ENCODE measurements around the gene SLC25A23. TPM values are rescaled to one million over a fixed set of nuclear protein-coding genes. Genes with fewer than 3 reads are reported as not detected.

The SLC25A23 gene
- total RNA-seq, 1 experiment from 2014 or later, result 42.9 TPM

DNA sequence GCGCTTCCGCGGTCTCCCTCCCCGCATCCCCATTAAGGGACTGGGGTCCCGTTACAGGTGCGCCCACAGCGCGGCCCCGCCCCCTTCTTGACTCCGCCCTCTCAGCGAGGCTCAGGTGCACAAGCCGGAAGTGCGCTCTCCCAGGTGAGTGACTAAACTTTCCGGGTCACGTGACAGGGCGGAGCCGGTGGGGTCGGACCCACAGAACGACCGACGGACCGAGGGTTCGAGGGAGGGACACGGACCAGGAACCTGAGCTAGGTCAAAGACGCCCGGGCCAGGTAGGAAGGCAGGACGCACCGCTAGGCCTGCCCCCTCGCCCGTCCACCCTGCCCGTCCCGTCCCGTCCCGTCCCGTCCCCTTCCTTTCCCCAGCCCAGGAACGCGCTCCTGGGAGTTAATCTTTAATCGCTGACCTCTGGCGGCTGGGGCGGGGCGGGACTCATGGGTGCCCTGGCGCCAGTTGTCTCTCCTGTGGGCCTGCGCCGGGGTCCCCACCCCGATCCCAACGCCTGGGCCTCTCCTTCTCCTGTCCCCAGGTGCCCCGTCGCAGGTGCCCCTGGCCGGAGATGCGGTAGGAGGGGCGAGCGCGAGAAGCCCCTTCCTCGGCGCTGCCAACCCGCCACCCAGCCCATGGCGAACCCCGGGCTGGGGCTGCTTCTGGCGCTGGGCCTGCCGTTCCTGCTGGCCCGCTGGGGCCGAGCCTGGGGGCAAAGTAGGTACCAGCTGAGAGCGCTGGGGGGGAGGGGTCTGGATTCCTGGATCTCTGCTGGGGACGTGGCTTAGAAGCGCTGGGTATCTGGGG, 4.7 kb upstream of the SLC25A23 start, which contains the start of gene CRB3:
Gene CRB3, plus strand, starts transcription at position 202 of the 804 bp plus-strand sequence. Its CDS starts 431 bp downstream, at position 633.
- no peaks in the 10 kb centered on the region; a peak in 1 of 5 replicates for H3K9me3 Mint-ChIP-seq
- Histone ChIP-seq H3K23ac (ENCODE audit: insufficient read length, low read depth, low read length) (no peak within 1 kb of the TSS), H2BK20ac (ENCODE audit: low read depth, low read length, poor library complexity, severe bottlenecking) (no peak within 1 kb of the TSS), H3T11ph (ENCODE audit: low read length) (no peak within 1 kb of the TSS), H2BK5ac (ENCODE audit: insufficient read length, low read length) (no peak within 1 kb of the TSS), H3K79me2 (ENCODE audit: insufficient read depth, low read length) (no peaks in the 10 kb centered on the region), H3K27ac (ENCODE audit: insufficient read length, low read depth, low read length) (no peak within 1 kb of the TSS), H3K79me1 (ENCODE audit: insufficient read depth, low read depth, low read length, poor library complexity, severe bottlenecking) (no peaks in the 10 kb centered on the region), H4K20me1 (ENCODE audit: control insufficient read depth, insufficient read depth, insufficient read length) (no peaks in the 10 kb centered on the region), H3K9me3 (ENCODE audit: control insufficient read depth, low read depth, low read length) (no peaks in the 10 kb centered on the region), H4K8ac (replicated peaks; ENCODE audit: insufficient read length, low read depth, low read length) (no peak within 1 kb of the TSS), H4K5ac (ENCODE audit: insufficient read length, low read depth, low read length) (no peak within 1 kb of the TSS), H3K9ac (ENCODE audit: extremely low read depth, insufficient read length, low read length) (no peak within 1 kb of the TSS), H2BK15ac (ENCODE audit: low read depth, low read length) (no peak within 1 kb of the TSS; the same call in 1 of the 2 replicates), H3K56ac (ENCODE audit: insufficient read length, low read depth, low read length) (no peak within 1 kb of the TSS), H3K23me2 (ENCODE audit: insufficient read length, low read depth, low read length, poor library complexity, severe bottlenecking) (peaks cover 9% of the 10 kb centered on the region), H2AK5ac (ENCODE audit: insufficient read length, low read length) (no peak within 1 kb of the TSS), H3K4me2 (ENCODE audit: insufficient read depth, insufficient read length, low read length) (peak within 1 kb of the TSS; percentile 42), H3K14ac (ENCODE audit: insufficient read depth, low read length) (peak within 1 kb of the TSS; percentile 34; the same call in 1 of the 2 replicates), H3K18ac (ENCODE audit: insufficient read length, low read depth, low read length) (peak within 1 kb of the TSS; percentile 54), H2BK120ac (ENCODE audit: low read depth, low read length, poor library complexity, severe bottlenecking) (no peak within 1 kb of the TSS), H4K91ac (ENCODE audit: insufficient read length, low read depth, low read length) (no peak within 1 kb of the TSS), H3K4ac (ENCODE audit: low read depth, low read length) (no peak within 1 kb of the TSS), H2BK12ac (ENCODE audit: insufficient read length, low read depth, low read length) (no peak within 1 kb of the TSS), H3K4me1 (ENCODE audit: insufficient read depth, low read length) (no peaks in the 10 kb centered on the region), H3K27me3 (ENCODE audit: insufficient read depth, low read length) (no peaks in the 10 kb centered on the region), H2AFZ (ENCODE audit: low read length) (no peak within 1 kb of the TSS)
- H3K36me3 Mint-ChIP-seq (ENCODE audit: insufficient read depth in 1 of 3, low read depth in 3 of 3), result peaks cover 0 to 31% (median 23%) of the 10 kb centered on the region in 3 experiments; a peak in 5 of 7 replicates
- WGBS (ENCODE audit: extremely low coverage, insufficient read length, low lambda C conversion rate), result no CpG with 5 or more reads among the region's 65 CpGs
- peaks cover 12 to 28% of the 10 kb centered on the region in 2 experiments for H3K4me1 Mint-ChIP-seq
- peak within 1 kb of the TSS; percentile 47 to 94 (median 85); a peak in 4 of 7 replicates for H3K27ac Mint-ChIP-seq
- peak; percentile 98 for DNase-seq
- TF ChIP-seq, protein P1, sequence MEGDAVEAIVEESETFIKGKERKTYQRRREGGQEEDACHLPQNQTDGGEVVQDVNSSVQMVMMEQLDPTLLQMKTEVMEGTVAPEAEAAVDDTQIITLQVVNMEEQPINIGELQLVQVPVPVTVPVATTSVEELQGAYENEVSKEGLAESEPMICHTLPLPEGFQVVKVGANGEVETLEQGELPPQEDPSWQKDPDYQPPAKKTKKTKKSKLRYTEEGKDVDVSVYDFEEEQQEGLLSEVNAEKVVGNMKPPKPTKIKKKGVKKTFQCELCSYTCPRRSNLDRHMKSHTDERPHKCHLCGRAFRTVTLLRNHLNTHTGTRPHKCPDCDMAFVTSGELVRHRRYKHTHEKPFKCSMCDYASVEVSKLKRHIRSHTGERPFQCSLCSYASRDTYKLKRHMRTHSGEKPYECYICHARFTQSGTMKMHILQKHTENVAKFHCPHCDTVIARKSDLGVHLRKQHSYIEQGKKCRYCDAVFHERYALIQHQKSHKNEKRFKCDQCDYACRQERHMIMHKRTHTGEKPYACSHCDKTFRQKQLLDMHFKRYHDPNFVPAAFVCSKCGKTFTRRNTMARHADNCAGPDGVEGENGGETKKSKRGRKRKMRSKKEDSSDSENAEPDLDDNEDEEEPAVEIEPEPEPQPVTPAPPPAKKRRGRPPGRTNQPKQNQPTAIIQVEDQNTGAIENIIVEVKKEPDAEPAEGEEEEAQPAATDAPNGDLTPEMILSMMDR (conservative IDR thresholded peaks at IDR 0.05), result no peak
- peaks cover 7% of the 10 kb centered on the region for H3K27me3 Mint-ChIP-seq (ENCODE audit: low read depth)
- H3K4me3 Mint-ChIP-seq, result peak within 1 kb of the TSS; percentile 83 to 91

Measured in H9 (cell line).